ENCODE results near the gene ABCB6.
A peak's percentile ranks its signal among the peaks of the same experiment; 100 is the strongest.

ABCB6 gene

DNA sequence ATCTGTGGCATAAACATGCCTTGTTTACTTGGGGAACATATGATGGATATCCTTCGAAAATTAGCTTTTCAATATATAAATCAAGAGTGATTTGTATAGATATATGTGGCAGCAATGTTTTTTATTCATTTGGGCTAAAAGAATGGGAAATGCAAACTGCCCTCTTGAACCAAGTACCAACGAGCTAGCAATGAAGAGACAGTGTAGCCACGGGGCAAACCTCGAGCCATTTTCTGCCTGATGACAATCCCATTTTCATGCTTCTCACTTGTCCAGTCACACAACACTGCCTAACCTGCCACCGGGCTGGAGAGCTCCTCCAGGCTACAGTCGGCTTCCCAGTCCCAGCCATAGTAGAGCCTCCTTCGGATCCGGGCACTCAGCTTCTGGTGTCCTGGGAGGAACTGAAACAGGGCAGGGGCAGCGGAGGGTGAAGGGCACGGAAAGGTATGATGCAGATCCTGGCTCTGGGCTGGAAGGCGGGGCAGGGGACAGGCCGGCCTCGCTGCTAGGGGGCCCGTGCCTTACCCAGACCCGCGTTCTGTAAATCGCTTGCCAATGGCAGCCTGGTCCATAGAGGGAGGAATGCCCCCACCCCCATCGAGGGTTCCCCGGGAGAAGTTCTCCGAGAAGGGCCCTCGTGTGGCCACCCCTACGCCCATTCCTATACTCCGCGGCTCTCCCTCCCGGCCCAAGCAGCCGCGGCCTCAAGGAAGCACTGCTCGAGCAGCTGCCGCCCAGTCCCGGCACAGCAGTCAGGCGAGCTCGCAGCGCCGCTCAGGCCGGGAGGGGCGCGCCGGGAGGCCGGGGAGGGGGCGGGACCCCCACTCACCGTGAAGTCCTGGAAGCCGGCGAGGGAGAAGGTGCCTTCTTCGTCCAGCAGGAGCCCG lies 42.6 kb downstream of the ABCB6 start:
- H3K27ac ChIP-seq, result peak overlapping the region; percentile 92 to 99
- H3K4me3 ChIP-seq, result peak overlapping the region; percentile 95
- TF ChIP-seq, protein P1, sequence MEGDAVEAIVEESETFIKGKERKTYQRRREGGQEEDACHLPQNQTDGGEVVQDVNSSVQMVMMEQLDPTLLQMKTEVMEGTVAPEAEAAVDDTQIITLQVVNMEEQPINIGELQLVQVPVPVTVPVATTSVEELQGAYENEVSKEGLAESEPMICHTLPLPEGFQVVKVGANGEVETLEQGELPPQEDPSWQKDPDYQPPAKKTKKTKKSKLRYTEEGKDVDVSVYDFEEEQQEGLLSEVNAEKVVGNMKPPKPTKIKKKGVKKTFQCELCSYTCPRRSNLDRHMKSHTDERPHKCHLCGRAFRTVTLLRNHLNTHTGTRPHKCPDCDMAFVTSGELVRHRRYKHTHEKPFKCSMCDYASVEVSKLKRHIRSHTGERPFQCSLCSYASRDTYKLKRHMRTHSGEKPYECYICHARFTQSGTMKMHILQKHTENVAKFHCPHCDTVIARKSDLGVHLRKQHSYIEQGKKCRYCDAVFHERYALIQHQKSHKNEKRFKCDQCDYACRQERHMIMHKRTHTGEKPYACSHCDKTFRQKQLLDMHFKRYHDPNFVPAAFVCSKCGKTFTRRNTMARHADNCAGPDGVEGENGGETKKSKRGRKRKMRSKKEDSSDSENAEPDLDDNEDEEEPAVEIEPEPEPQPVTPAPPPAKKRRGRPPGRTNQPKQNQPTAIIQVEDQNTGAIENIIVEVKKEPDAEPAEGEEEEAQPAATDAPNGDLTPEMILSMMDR (IDR thresholded peaks at IDR 0.05), result no peak
- peak; percentile 81 for DNase-seq (ENCODE audit: low spot score)

DNA sequence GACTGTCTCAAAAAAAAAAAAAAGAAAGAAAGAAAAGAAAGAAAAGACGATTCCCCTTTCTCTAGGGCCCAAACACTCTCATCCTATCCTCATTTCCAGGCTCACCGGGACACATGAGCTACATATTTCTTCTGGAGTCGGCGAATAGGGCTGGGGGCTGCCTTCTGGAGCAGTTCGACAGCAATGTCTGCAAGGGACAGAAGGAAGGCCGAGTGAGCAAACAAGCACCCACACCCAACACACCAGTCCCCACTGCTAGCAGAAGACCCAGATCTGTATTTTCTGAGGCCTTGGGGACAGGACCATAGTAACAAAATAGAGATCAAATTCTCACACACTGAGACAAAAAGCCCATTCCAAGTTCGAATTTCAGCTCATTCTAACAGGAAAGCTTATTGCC lies 43.3 kb downstream of the ABCB6 start:
- peak overlapping the region; percentile 92 to 99 for H3K27ac ChIP-seq
- TF ChIP-seq, protein P1 (IDR thresholded peaks at IDR 0.05), result no peak
- peak overlapping the region; percentile 95 for H3K4me3 ChIP-seq
- DNase-seq (ENCODE audit: low spot score), result no peak

DNA sequence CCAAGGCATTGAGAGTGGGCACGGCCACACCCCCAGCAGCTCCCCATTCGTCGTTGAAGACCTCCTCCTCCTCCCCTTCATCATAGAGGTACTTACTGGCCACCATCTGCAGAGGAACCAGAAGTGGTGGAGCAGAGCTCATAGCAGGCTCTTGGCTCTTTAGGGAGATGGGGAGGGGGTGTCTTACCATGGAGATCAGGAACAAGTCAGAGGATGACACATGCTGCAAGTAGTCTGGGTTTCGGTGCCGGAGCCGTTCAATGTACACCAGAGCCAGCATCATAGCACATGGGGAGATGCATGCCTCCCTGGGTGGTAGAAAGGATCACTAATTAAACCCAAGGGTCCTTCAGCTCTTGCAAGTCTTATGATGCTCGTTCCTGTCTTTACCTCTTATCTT lies 44.0 kb downstream of the ABCB6 start:
- TF ChIP-seq, protein P1 (IDR thresholded peaks at IDR 0.05), result no peak
- Histone ChIP-seq H3K4me3 (no peak overlapping the region), H3K27ac (no peak overlapping the region)
- DNase-seq (ENCODE audit: low spot score), result no peak

DNA sequence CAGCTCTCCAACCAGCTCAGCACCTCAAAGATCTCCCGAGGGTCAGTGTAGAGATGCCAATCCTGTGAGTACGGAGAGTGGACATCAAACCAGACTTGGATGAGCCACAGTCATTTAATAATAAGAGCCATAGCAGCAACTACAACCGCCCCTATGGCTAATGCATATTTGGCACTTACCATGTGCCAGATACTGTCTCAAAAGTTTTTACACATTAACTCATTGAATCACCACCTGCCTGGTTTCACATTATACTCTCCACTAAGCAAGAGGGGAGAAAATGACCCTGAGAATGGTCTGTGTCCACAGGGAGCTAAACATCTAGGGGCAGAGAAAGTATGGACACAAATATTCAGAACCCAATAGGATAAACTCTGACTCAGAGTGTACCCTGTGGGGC lies 44.6 kb downstream of the ABCB6 start:
- Histone ChIP-seq H3K27ac (no peak overlapping the region), H3K4me3 (no peak overlapping the region)
- TF ChIP-seq, protein P1 (IDR thresholded peaks at IDR 0.05), result no peak
- DNase-seq (ENCODE audit: low spot score), result no peak

DNA sequence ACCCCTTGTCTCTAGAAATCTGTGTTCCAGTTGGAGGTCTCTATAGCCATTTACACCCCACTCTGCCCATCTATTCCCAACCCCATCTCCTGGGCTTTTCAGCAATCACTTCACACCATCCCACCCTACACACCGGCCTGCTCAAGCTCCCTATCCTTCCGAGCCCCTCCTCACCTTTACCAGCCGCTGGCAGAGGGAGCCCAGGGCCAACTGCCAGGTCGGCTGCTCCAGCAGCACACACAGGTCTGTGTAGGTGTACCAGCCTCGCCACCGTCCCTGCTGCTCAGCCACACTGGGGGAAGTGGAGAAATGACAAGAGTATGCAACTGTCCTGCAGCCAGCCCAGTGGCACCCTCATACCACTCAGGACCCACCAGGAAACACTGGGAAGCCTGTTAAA lies 45.6 kb downstream of the ABCB6 start:
- TF ChIP-seq, protein P1 (IDR thresholded peaks at IDR 0.05), result no peak
- no peak for DNase-seq (ENCODE audit: low spot score)
- Histone ChIP-seq H3K4me3 (no peak overlapping the region), H3K27ac (no peak overlapping the region)

DNA sequence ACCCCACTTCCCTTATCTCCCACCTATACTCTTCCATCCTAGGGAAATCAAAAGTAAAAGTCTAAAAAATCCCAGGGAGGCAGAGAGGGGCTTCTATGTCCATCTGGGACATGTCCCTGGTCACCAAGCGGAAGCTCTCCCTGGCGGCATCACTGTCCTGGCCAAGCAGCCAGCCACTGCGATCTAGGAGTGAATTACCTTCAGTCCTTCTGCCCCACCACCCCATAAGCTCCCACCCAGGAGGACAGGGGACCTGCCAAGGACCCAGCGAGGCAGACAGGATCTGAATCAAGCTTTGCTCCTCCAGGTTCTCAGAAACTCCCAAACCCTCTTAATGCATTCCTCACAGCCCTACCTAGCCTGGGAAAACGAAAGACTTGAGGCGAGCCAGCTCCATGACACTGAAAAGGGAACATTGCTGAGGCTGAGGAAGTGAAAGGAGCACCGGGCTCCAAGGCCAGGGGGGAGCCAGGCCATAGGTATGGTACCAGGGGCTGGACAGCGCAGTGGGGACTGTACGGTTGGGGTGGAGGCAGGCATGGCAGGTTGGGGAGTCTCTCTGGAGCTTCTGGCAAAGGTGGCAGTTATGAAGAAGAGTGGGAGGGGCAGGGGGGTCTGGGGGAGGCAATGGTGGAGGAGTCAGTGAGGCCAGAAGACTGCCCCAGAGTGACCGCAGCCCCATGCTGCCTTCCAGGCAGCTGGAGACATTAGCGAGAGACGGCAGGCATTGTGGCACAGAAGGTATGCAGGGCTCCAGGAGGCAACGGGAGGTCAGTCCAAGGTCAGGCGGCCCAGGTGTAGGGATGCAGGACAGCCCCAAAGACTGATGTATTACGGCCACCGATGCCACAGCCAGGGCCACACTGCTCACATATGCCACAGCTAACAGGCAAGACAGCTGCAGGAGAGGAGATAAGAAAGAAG lies 46.3 kb downstream of the ABCB6 start:
- peak overlapping the region; percentile 19 to 64 for H3K27ac ChIP-seq
- no peak for DNase-seq (ENCODE audit: low spot score)
- TF ChIP-seq, protein P1 (IDR thresholded peaks at IDR 0.05), result no peak
- no peak overlapping the region for H3K4me3 ChIP-seq
